HG03175 (cell line): ENCODE data around the gene NIF3L1.

Experiments
- ATAC-seq: cut with Tn5 transposase; IDR thresholded peaks from one replicate; pipeline ENCODE4 v1.9.1; 2021; ENCODE audit warnings: mild to moderate bottlenecking, moderate library complexity; ENCODE audit not compliant: unreplicated experiment

NIF3L1 gene

GRCh38 chr2:200888704-200889625 is at the start of gene NIF3L1, which contains the start of gene PPIL3:
TSS of gene NIF3L1 (plus strand) at chr2:200889371. CDS start at chr2:200891944, 2,573 bp downstream.
TSS of gene PPIL3 (minus strand) at chr2:200889077. CDS start at chr2:200887615, 1,462 bp downstream.
- peak; percentile 86 for ATAC-seq

GRCh38 chr2:200839513-200839912 is 49.7 kb upstream of the NIF3L1 start:
- ATAC-seq: no peak

GRCh38 chr2:200843993-200844948 is 44.9 kb upstream of the NIF3L1 start:
- ATAC-seq: no peak

GRCh38 chr2:200845194-200845593 is 44.0 kb upstream of the NIF3L1 start:
- no peak for ATAC-seq

GRCh38 chr2:200845669-200846325 is 43.4 kb upstream of the NIF3L1 start:
- no peak for ATAC-seq

GRCh38 chr2:200847269-200847668 is 41.9 kb upstream of the NIF3L1 start:
- no peak for ATAC-seq

- no peak for ATAC-seq
Measured at GRCh38 chr2:200847939-200848338, 41.2 kb upstream of the NIF3L1 start.

GRCh38 chr2:200850512-200851256 is 38.5 kb upstream of the NIF3L1 start:
- no peak for ATAC-seq

GRCh38 chr2:200851398-200852248 is 37.5 kb upstream of the NIF3L1 start:
- ATAC-seq: no peak

- ATAC-seq: no peak
Measured at GRCh38 chr2:200852605-200853004, 36.6 kb upstream of the NIF3L1 start.

GRCh38 chr2:200856806-200857205 is 32.4 kb upstream of the NIF3L1 start:
- ATAC-seq: no peak

GRCh38 chr2:200860092-200860795 is 28.9 kb upstream of the NIF3L1 start:
- no peak for ATAC-seq

GRCh38 chr2:200861617-200862155 is 27.5 kb upstream of the NIF3L1 start:
- ATAC-seq: no peak

GRCh38 chr2:200862532-200863000 is 26.6 kb upstream of the NIF3L1 start:
- ATAC-seq: no peak

- no peak for ATAC-seq
Measured at GRCh38 chr2:200863782-200864175, 25.4 kb upstream of the NIF3L1 start.

- ATAC-seq: peak; percentile 82
Measured at GRCh38 chr2:200864176-200865034, 24.8 kb upstream of the NIF3L1 start, which contains the start of gene CLK1. TSS of gene CLK1 (minus strand) at chr2:200864658. CDS start at chr2:200861862, 2,796 bp downstream.

GRCh38 chr2:200869014-200869413 is 20.2 kb upstream of the NIF3L1 start:
- no peak for ATAC-seq
